Right ventricle myocardium superior (tissue), 1 donor: ENCODE measurements around the gene ITPRID1. TPM values are rescaled to one million over a fixed set of nuclear protein-coding genes. Genes with fewer than 3 reads are reported as not detected.

Source experiments
- ATAC-seq: fragments of 200-7000 bp; cut with Tn5 transposase; one replicate; pipeline ENCODE4 v1.9.1; 2020; ENCODE audit warnings: mild to moderate bottlenecking; ENCODE audit not compliant: poor library complexity
- DNase-seq: peaks from one replicate; pipeline ENCODE4 v3.0.0-alpha.2; 2020
- intact Hi-C: fragments of 100-400 bp; cut with DNase I; formaldehyde crosslinking; loops from one replicate; pipeline ENCODE4 v1.11.2; 2022
- total RNA-seq: library from RNA; stranded (reverse); fragmentation: NEBNext Ultra II Directional; extraction: Animal tissue kit (Norgen Biotek cat#: 25700); gene quantifications from one replicate; pipeline ENCODE4 v1.2.1, GENCODE V29; 2021
- donor health status: DM: no; HTN: yes; CAD: no; lungs with severe emphysema.

Gene ITPRID1
- total RNA-seq, 1 donor from 2014 or later = not detected

- ATAC-seq (no peak), DNase-seq (no peak)
- intact Hi-C loops = no loop called here
Measured at GRCh38 chr7:31683445-31684225, 169.7 kb downstream of the ITPRID1 start.

- DNase-seq (peak; percentile 67), ATAC-seq (peak; percentile 68)
- intact Hi-C loops = no loop called here
Measured at GRCh38 chr7:31687024-31687748, 173.3 kb downstream of the ITPRID1 start, which contains the start of gene PPP1R17. TSS of gene PPP1R17 (plus strand) at chr7:31687215. CDS start at chr7:31692442, 5,227 bp downstream.

DNA sequence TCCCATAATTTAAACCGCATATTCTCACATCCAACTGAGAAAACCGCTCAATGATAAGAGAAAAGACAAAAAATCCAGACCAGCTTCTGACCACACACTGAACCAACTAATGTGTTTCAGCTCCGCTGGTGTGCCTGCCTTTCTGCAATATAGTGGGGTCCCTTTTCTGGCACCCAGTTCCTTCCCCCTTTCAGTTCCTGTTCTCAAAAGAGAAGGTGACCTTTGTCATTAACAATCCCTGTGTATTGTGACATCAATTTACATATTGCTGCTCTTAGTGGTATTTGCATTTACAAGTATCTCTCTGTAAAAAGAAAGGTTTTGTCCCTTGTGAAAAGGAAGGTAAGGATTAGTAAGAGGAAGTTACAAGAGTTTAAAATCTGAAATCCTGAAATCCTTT lies 174.5 kb downstream of the ITPRID1 start:
- DNase-seq (no peak), ATAC-seq (no peak)
- intact Hi-C loops = no loop called here

GRCh38 chr7:31688996-31689395 lies 175.1 kb downstream of the ITPRID1 start:
- intact Hi-C loops = no loop called here
- no peak for ATAC-seq
- no peak for DNase-seq

- ATAC-seq (no peak), DNase-seq (no peak)
- intact Hi-C loops = no loop called here
Measured at GRCh38 chr7:31690935-31691334, 177.0 kb downstream of the ITPRID1 start.

DNA sequence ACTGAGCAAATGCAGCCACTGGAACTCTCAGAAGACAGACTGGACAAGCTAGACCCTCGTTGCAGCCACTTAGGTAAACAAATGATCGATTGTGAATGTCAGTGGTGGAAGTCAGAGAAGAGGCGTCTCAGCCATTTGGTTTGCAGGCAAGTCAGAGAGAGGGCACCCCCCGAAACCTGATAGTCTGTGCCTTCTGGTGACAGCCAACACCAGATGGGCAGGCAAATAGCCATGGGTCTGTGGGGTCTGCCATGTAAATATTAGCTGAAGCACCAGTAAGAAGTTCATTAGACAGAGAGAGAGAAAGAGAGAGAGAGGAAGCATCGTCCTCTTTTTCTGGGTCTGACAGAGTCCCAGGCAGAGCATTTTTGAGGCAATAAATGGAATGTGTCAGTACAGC lies 178.6 kb downstream of the ITPRID1 start:
- DNase-seq (no peak), ATAC-seq (no peak)
- intact Hi-C loops = no loop called here

GRCh38 chr7:31692871-31693270 lies 179.0 kb downstream of the ITPRID1 start:
- DNase-seq (no peak), ATAC-seq (no peak)
- intact Hi-C loops = no loop called here

- intact Hi-C loops = no loop called here
- DNase-seq = no peak
- ATAC-seq = peak; percentile 46
Measured at GRCh38 chr7:31695859-31696614, 182.1 kb downstream of the ITPRID1 start.

DNA sequence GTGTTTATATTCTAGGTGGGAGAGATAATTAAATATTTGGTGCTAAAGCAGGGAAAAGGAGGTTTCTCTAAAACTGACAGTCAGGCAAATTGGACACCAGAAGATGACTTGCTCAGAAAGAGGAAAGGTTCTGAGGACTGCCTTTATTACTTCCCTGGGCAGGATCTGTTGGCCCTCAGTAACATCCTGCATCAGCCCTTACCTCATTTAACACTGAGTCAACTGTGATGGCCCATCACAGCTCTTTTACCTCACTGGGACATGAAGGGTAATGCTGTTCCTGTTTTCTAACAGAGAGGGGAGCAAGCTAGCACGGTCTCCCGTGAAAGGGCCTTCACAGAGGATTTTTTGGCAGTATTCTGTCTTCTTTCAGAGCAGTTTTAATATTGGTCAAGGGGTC lies 185.2 kb downstream of the ITPRID1 start:
- DNase-seq (no peak), ATAC-seq (no peak)
- intact Hi-C loops = no loop called here

DNA sequence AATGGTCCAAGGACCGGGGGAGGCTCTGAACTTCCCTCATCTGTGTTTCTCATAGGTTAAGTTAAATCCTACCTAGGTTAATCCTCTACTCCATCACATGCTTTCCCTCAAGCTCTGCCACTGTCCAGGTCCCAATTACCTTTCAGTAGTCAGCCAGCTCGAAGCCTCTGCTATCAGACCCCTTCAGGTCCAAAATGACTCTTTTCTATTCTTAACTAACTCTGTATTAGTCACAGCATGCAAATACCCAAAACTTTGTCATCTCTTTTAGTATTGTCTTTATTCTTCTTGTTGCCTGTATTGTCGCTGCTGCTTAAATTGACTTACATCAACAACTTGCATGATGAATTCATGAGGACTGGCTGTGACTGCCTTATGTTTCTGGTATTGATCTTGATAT lies 188.5 kb downstream of the ITPRID1 start:
- intact Hi-C loops = no loop called here
- no peak for DNase-seq
- ATAC-seq = no peak

DNA sequence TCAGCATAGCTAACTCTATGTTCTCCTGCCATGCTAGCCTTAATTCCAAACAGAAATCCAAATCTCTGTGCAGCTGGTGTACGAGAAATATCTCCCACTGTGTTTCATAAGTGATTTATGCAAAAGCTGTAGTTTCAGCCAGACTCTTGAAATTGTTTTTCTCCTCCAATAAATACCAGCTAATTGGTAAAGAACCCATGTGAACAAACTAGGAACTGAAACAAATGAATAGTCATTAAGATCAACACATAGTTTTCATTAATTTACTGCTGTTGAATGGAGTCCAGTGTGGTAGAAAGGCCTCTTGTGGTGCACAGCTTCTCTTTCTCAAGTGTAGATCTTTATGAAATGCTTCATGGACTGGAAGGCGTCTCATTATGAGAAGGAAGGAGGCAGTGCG lies 191.5 kb downstream of the ITPRID1 start:
- intact Hi-C loops = no loop called here
- DNase-seq (no peak), ATAC-seq (no peak)

- no peak for ATAC-seq
- intact Hi-C loops = no loop called here
Measured at GRCh38 chr7:31707089-31707488, 193.2 kb downstream of the ITPRID1 start.

More at GRCh38 chr7:31707089-31707488, 193.2 kb downstream of the ITPRID1 start:
- no peak for DNase-seq

Other genes with a start within 250 kb of the ITPRID1 start
- gene NEUROD6, start 173.4 kb upstream of the ITPRID1 start, total RNA-seq = not detected
- not detected for gene PPP1R17, start 173.1 kb downstream of the ITPRID1 start, total RNA-seq